Tibial nerve (tissue), 4 donors: Measurements from ENCODE around the gene GSX1. TPM values are rescaled to one million over a fixed set of nuclear protein-coding genes. Genes with fewer than 3 reads are reported as not detected.
A peak's percentile ranks its signal among the peaks of the same experiment; 100 is the strongest.

ENCODE experiments used
- DNase-seq, 2 donors: peaks; one replicate each; pipeline ENCODE4 v3.0.0-alpha.2; 2019; ENCODE audit warnings: low spot score in 2 of 2
- H3K27ac ChIP-seq, 4 donors: fragments of 200-600 bp; sonication (generic) in 3 of 4; one replicate each; pipeline ENCODE4 v1.5.1; 2017 to 2019; ENCODE audit warnings: mild to moderate bottlenecking in 1 of 4
- H3K27me3 ChIP-seq, 2 donors: fragments of 200-600 bp; sonication (generic) in 1 of 2; one replicate each; pipeline versions ENCODE4 v1.5.1 to v1.6.0; 2017 to 2019
- H3K36me3 ChIP-seq, 3 donors: fragments of 200-600 bp; sonication (generic); one replicate each; pipeline ENCODE4 v1.5.1; 2018 to 2019
- H3K4me1 ChIP-seq, 4 donors: fragments of 200-600 bp; sonication (generic) in 3 of 4; one replicate each; pipeline ENCODE4 v1.5.1; 2017 to 2019
- H3K4me3 ChIP-seq, 4 donors: fragments of 200-600 bp; sonication (generic) in 3 of 4; one replicate each; pipeline ENCODE4 v1.5.1; 2017 to 2019; ENCODE audit warnings: mild to moderate bottlenecking in 1 of 4, moderate library complexity in 1 of 4
- H3K9me3 ChIP-seq, 4 donors: fragments of 200-600 bp; sonication (generic) in 3 of 4; one replicate each; pipeline ENCODE4 v1.5.1; 2017 to 2019
- EP300 ChIP-seq, 2 donors: sonication (generic); formaldehyde crosslinking; IDR thresholded peaks; one replicate each; pipeline ENCODE4 v1.6.1; 2017; ENCODE audit warnings: antibody characterized with exemption in 2 of 2, mild to moderate bottlenecking in 1 of 2
- POLR2A ChIP-seq, 2 donors: fragments of 450-650 bp; IDR thresholded peaks; one replicate each; pipeline ENCODE4 v1.6.1; 2017; ENCODE audit warnings: antibody characterized with exemption in 2 of 2, mild to moderate bottlenecking in 2 of 2, moderate library complexity in 2 of 2
- WGBS, 2 donors: methylation state at CpG; one replicate each; pipeline ENCODE4 v1.1.5; 2018; 5-methylcytosine and 5-hydroxymethylcytosine counted together
- total RNA-seq, 4 donors: library from RNA; depleted of rRNA; stranded (reverse); fragments of >200 nt; gene quantifications; one replicate each; pipeline ENCODE4 v1.1.0, GENCODE V29; 2016
- TF ChIP-seq, protein P1 (sequence below), 5 experiments: fragments of 200-600 bp in 3 of 5; fragments of 450-650 bp in 2 of 5; sonication (generic) in 3 of 5; IDR thresholded peaks; one replicate each; pipeline ENCODE4 v1.5.1; 2016 to 2019; ENCODE audit warnings: antibody characterized with exemption in 5 of 5, mild to moderate bottlenecking in 3 of 5, moderate library complexity in 2 of 5

GSX1 gene
- total RNA-seq, 4 donors from 2014 or later, result not detected

DNA sequence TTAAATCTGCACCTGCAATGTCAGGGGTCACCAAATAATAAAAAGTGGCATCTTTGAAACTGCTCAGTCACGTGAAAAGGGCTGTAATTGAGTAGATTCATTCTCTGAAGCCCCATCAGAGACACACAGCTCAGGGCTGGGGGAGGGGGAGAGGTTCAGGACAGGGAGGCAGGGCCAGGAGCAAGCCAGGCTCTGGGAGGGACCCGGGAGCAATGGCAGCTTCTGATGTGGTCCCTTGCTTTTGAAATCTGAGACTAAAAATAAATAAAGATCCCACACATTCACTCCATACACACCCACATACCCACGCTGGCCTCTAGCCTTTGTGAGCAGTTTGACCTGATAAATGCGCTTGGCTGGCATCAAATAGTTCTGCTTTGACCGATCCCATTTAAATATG, 32.8 kb downstream of the GSX1 start:
- no peak for DNase-seq
- no peak overlapping the region for H3K4me3 ChIP-seq
- no peak overlapping the region for H3K27ac ChIP-seq
- 19 to 23% methylated on average over 5 of the region's 5 CpGs for WGBS, 2 donors
- TF ChIP-seq POLR2A (IDR thresholded peaks at IDR 0.05) (no peak), EP300 (IDR thresholded peaks at IDR 0.05) (no peak)
- TF ChIP-seq, protein P1, sequence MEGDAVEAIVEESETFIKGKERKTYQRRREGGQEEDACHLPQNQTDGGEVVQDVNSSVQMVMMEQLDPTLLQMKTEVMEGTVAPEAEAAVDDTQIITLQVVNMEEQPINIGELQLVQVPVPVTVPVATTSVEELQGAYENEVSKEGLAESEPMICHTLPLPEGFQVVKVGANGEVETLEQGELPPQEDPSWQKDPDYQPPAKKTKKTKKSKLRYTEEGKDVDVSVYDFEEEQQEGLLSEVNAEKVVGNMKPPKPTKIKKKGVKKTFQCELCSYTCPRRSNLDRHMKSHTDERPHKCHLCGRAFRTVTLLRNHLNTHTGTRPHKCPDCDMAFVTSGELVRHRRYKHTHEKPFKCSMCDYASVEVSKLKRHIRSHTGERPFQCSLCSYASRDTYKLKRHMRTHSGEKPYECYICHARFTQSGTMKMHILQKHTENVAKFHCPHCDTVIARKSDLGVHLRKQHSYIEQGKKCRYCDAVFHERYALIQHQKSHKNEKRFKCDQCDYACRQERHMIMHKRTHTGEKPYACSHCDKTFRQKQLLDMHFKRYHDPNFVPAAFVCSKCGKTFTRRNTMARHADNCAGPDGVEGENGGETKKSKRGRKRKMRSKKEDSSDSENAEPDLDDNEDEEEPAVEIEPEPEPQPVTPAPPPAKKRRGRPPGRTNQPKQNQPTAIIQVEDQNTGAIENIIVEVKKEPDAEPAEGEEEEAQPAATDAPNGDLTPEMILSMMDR (IDR thresholded peaks at IDR 0.05), result no peak
- no peaks in the 10 kb centered on the region for H3K36me3 ChIP-seq
- H3K4me1 ChIP-seq, result peaks cover 0 to 18% (median 0%) of the 10 kb centered on the region in 4 donors
- peaks cover 0 to 75% of the 10 kb centered on the region in 2 donors for H3K27me3 ChIP-seq
- no peaks in the 10 kb centered on the region for H3K9me3 ChIP-seq

DNA sequence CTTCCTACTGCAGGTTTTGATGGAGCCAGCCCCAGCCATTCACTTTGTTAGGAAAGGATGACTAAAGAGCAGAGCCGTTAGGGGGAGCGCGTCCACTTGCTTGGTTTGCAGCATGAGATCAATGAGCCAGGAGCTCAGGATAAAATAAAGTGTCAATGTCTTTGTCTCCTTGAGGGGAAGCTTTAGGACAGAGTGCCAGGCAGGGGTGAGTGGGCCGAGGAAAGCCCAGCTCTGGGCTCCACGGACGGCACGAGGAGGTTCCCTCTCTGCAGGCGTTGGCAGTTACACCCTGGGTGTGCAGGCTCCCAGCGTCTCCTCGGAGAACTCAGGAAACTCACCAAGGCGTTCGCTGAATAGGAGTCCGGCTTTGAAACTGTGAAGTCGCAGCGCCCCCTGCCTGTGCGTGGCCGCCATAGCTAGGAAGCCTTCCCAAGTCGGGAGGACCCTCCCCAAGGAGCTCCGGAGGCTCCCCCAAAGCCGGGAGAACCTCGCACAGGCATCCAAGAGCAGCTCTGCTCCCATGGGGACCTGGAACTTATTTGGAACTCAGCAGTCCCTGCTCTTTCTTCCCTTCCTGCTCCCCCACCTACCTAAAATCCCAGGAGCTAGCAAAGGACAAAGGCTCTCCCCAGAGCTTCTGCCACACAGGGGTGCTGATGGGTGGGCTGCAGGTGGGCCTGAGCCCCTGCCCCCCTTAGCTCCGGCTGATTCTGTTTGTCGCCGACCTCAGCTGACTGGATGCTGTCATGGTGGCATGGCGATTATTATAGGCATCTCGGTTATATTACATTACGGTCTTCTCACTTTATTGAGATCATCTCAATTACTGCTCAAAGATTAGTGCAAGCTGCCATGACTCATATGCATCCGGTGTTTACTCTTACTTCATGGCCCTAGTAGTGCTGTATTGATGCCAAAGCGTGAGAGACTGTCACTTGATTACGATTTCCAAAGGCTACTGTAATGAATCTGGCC, 34.4 kb downstream of the GSX1 start:
- H3K9me3 ChIP-seq, result no peaks in the 10 kb centered on the region
- TF ChIP-seq POLR2A (IDR thresholded peaks at IDR 0.05) (no peak), EP300 (IDR thresholded peaks at IDR 0.05) (no peak)
- TF ChIP-seq, protein P1 (IDR thresholded peaks at IDR 0.05), result peak; percentile 81 to 94 (median 92)
- no peak overlapping the region for H3K27ac ChIP-seq
- peak overlapping the region in 1 of 4 donors; percentile 34 for H3K4me3 ChIP-seq
- H3K36me3 ChIP-seq, result no peaks in the 10 kb centered on the region
- DNase-seq, result peak; percentile 60 to 77
- peaks cover 0 to 21% (median 0%) of the 10 kb centered on the region in 4 donors for H3K4me1 ChIP-seq
- WGBS, 2 donors, result 13 to 15% methylated on average over 25 to 30 of the region's 30 CpGs
- H3K27me3 ChIP-seq, result peaks cover 0 to 71% of the 10 kb centered on the region in 2 donors

DNA sequence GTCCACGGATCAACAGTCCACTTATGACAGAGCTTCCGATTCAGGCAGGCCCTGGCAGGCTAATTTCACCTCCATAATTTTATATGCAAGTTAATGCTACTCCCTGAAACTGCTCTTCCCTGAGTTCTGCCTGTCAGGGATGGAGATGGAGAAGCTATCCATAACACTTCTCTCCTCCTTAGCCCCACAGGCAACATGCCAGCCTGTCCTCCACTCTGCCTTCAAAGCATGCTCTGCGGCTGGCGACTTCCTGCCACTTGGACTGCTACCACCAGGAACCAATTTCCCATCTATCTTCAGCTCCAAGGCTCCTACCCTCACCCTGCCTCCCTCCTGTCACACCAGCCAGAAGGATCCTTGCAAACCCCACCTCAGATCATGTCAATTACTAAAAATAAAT, 35.4 kb downstream of the GSX1 start:
- TF ChIP-seq EP300 (IDR thresholded peaks at IDR 0.05), result no peak
- TF ChIP-seq, protein P1 (IDR thresholded peaks at IDR 0.05), result no peak
- no peak for TF ChIP-seq POLR2A (IDR thresholded peaks at IDR 0.05)
- H3K27me3 ChIP-seq, result peaks cover 0 to 69% of the 10 kb centered on the region in 2 donors
- H3K27ac ChIP-seq, result no peak overlapping the region
- 68 to 77% methylated on average over 4 of the region's 4 CpGs for WGBS, 2 donors
- H3K36me3 ChIP-seq, result no peaks in the 10 kb centered on the region
- peaks cover 0 to 21% (median 0%) of the 10 kb centered on the region in 4 donors for H3K4me1 ChIP-seq
- no peak overlapping the region for H3K4me3 ChIP-seq
- no peaks in the 10 kb centered on the region for H3K9me3 ChIP-seq
- no peak for DNase-seq

DNA sequence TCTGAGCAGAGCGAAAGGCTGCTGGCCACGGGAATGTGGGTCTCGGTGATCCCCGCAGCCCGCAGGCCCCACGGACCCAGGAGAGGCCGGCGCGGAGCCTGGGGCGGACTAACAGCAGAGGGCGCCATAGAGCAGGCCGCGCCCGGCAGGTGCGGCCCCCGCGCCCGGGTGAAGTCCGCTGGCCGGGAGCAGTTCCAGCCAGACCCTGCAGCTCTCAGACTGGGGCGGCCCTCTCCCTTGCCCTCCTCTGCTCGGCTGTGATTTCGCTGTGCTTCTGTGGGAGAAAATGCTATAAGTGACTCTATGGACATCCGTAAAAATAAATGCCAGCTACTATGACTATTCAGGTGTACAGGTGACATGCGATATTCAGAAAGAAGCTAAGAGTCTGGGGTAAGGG, 37.7 kb downstream of the GSX1 start:
- Histone ChIP-seq H3K27ac (no peak overlapping the region), H3K36me3 (no peaks in the 10 kb centered on the region), H3K4me3 (peak overlapping the region in 2 of 4 donors; percentile 20 to 36), H3K9me3 (no peaks in the 10 kb centered on the region), H3K4me1 (peaks cover 0 to 21% (median 0%) of the 10 kb centered on the region in 4 donors), H3K27me3 (peaks cover 0 to 62% of the 10 kb centered on the region in 2 donors)
- peak in 1 of 2 donors; percentile 23 for DNase-seq
- WGBS, 2 donors, result 5% methylated on average over 13 to 16 of the region's 25 CpGs
- TF ChIP-seq POLR2A (IDR thresholded peaks at IDR 0.05), result no peak
- TF ChIP-seq, protein P1 (IDR thresholded peaks at IDR 0.05), result peak; percentile 71 to 95 (median 90)

DNA sequence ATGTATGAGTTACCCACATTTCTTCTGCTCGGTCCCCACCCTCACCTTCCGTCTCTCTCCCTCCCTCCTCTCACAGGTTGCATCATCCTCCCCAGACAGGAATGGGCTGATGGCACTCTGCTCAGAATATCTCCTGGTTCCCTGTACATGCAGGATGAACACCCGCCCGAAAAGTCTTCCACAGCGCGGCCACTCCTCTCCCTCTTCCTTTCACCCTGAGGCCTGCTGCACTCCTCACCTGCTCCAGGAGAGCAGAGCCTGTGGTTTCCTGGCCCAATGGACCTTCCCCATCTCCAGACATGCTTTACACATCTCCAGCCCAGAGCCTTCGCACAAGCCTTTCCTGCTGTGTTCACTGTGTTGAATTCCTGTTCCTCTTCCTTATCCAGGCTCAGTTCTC, 40.9 kb downstream of the GSX1 start:
- no peaks in the 10 kb centered on the region for H3K9me3 ChIP-seq
- WGBS, 2 donors, result 89 to 91% methylated on average over 7 of the region's 7 CpGs
- H3K27me3 ChIP-seq, result peaks cover 0 to 56% of the 10 kb centered on the region in 2 donors
- no peaks in the 10 kb centered on the region for H3K36me3 ChIP-seq
- H3K4me3 ChIP-seq, result no peak overlapping the region
- H3K4me1 ChIP-seq, result peaks cover 0 to 9% (median 0%) of the 10 kb centered on the region in 4 donors
- DNase-seq, result no peak
- TF ChIP-seq POLR2A (IDR thresholded peaks at IDR 0.05), result no peak
- TF ChIP-seq, protein P1 (IDR thresholded peaks at IDR 0.05), result no peak
- no peak for TF ChIP-seq EP300 (IDR thresholded peaks at IDR 0.05)
- no peak overlapping the region for H3K27ac ChIP-seq
